HEK293T (cell line): ENCODE measurements around the gene DNAJA4.

Experiments
- ARNT ChIP-seq: fragments of 450-650 bp; IDR thresholded peaks from 2 replicates; pipeline ENCODE4 v1.6.1; 2017; ENCODE audit warnings: mild to moderate bottlenecking
- BHLHE40 ChIP-seq: fragments of 450-650 bp; IDR thresholded peaks from 2 replicates; pipeline ENCODE4 v1.6.1; 2016; ENCODE audit warnings: mild to moderate bottlenecking, moderate library complexity, borderline replicate concordance
- ELF4 ChIP-seq: fragments of 450-650 bp; IDR thresholded peaks from 2 replicates; pipeline ENCODE4 v1.6.1; 2017; ENCODE audit warnings: antibody characterized with exemption
- FOXA1 ChIP-seq: fragments of 450-650 bp; IDR thresholded peaks from 2 replicates; pipeline ENCODE4 v1.6.1; 2016; ENCODE audit warnings: mild to moderate bottlenecking
- FOXM1 ChIP-seq: fragments of 450-650 bp; IDR thresholded peaks from 2 replicates; pipeline ENCODE4 v1.6.1; 2017; ENCODE audit warnings: mild to moderate bottlenecking, borderline replicate concordance
- LEF1 ChIP-seq: fragments of 450-650 bp; IDR thresholded peaks from 2 replicates; pipeline ENCODE4 v1.6.1; 2017; ENCODE audit warnings: mild to moderate bottlenecking, borderline replicate concordance
- PKNOX1 ChIP-seq: fragments of 450-650 bp; IDR thresholded peaks from 2 replicates; pipeline ENCODE4 v1.6.1; 2016
- SP1 ChIP-seq: fragments of 450-650 bp; IDR thresholded peaks from 2 replicates; pipeline ENCODE4 v1.6.1; 2017
- TARDBP ChIP-seq: fragments of 450-650 bp; IDR thresholded peaks from 2 replicates; pipeline ENCODE4 v1.6.1; 2016

- TF ChIP-seq FOXA1 (no peak), ELF4 (no peak), FOXM1 (no peak), SP1 (no peak), LEF1 (no peak), PKNOX1 (no peak), BHLHE40 (no peak), ARNT (no peak), TARDBP (no peak)
These were observed 25.9 kb downstream of the DNAJA4 start for GRCh38 chr15:78290222-78290621.
